Tibial artery (tissue), 4 donors: ENCODE measurements around the gene SLC24A3.
A peak's percentile ranks its signal among the peaks of the same experiment; 100 is the strongest.

Experiments used
- DNase-seq, 2 donors: peaks; one replicate each; pipeline ENCODE4 v3.0.0-alpha.2; 2019
- H3K27ac ChIP-seq, 2 donors: fragments of 200-600 bp; sonication (generic) in 1 of 2; 1 replicate in 1 of 2; 2 replicates in 1 of 2; pipeline ENCODE4 v1.5.1; 2018 to 2019; ENCODE audit warnings: mild to moderate bottlenecking in 1 of 2
- H3K27me3 ChIP-seq, 2 donors: fragments of 200-600 bp; sonication (generic) in 1 of 2; one replicate each; pipeline versions ENCODE4 v1.5.1 to v1.6.0; 2016 to 2019
- H3K36me3 ChIP-seq, 3 donors: fragments of 200-600 bp; sonication (generic) in 2 of 3; one replicate each; pipeline ENCODE4 v1.5.1; 2016 to 2019; ENCODE audit warnings: mild to moderate bottlenecking in 2 of 3
- H3K4me1 ChIP-seq, 4 donors: fragments of 200-600 bp; sonication (generic) in 2 of 4; 1 replicate in 3 of 4; 2 replicates in 1 of 4; pipeline ENCODE4 v1.5.1; 2016 to 2019
- H3K4me3 ChIP-seq, 2 donors: fragments of 200-600 bp; sonication (generic) in 1 of 2; 1 replicate in 1 of 2; 2 replicates in 1 of 2; pipeline ENCODE4 v1.5.1; 2018 to 2019; ENCODE audit warnings: mild to moderate bottlenecking in 2 of 2
- H3K9me3 ChIP-seq, 3 donors: fragments of 200-600 bp; sonication (generic) in 1 of 3; one replicate each; pipeline ENCODE4 v1.5.1; 2016 to 2019
- CTCF ChIP-seq, 2 experiments: fragments of 200-600 bp in 1 of 2; fragments of 450-650 bp in 1 of 2; IDR thresholded peaks; one replicate each; pipeline ENCODE4 v1.5.1; 2017 to 2019; ENCODE audit warnings: antibody characterized with exemption in 2 of 2, mild to moderate bottlenecking in 1 of 2, moderate library complexity in 1 of 2
- intact Hi-C: fragments of 100-400 bp; cut with DNase I; formaldehyde crosslinking; loops from one replicate; pipeline ENCODE4 v1.15.0; 2023; ENCODE audit warnings: low total_unique reads

Gene SLC24A3

DNA sequence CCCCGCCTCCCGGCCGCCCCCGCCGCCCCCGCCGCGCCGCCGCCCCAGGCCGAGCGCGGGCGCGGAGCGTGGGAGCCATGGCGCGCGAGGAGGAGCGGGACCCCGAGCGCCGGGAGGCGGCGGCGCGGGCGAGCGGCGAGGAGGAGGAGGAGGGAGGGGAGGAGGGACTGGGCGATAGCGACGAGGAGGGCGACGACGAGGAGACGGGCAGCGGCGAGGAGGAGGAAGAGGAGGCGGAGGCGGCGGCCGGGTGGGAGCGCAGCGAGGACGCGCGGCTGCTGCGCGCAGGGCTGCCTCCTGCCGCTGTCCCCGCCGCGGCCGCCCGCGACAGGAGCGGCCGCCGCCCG lies at the start of gene SLC24A3:
TSS of gene SLC24A3 (plus strand) at position 174 of the 347 bp plus-strand sequence.
- H3K9me3 ChIP-seq = no peaks in the 10 kb centered on the region
- TF ChIP-seq CTCF (IDR thresholded peaks at IDR 0.05) = no peak
- H3K27me3 ChIP-seq = no peaks in the 10 kb centered on the region
- DNase-seq = no peak
- intact Hi-C loops = loop anchor here (5.0 kb wide), 1 partner anchor 285 kb away; no protein-coding TSS in a partner anchor
- peaks cover 0 to 51% (median 27%) of the 10 kb centered on the region in 4 donors for H3K4me1 ChIP-seq
- peak within 1 kb of the TSS; percentile 79 to 84 for H3K27ac ChIP-seq
- no peaks in the 10 kb centered on the region for H3K36me3 ChIP-seq
- peak within 1 kb of the TSS; percentile 80 to 81 for H3K4me3 ChIP-seq

- DNase-seq = no peak
- intact Hi-C loops = loop anchor here (10.0 kb wide), 1 partner anchor 235 kb away; no protein-coding TSS in a partner anchor
- no peak for TF ChIP-seq CTCF (IDR thresholded peaks at IDR 0.05)
- Histone ChIP-seq H3K36me3 (no peaks in the 10 kb centered on the region), H3K9me3 (peaks cover 0 to 11% (median 9%) of the 10 kb centered on the region in 3 donors), H3K27ac (no peak overlapping the region), H3K4me1 (no peaks in the 10 kb centered on the region), H3K4me3 (no peak overlapping the region), H3K27me3 (no peaks in the 10 kb centered on the region)
Measured at GRCh38 chr20:19170148-19170547, 42.3 kb upstream of the SLC24A3 start.

DNA sequence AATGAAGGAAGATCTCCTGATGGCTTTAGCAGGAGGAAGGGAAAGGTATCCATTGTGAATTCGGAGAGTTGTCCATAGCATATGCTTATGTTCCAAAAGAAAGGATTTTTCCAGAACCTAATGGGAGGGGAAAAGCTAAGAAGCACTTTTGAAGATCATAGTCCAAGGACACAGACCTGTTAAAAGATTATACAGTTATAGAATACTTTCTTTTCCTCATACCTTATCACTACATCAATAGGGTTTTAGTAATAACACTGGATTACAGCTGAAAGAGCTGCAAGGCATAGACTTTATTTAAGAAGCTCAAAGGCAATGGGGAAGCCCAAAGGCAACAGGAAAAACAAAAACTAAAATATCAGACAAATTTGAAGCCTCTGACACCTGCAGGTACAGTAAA lies 39.8 kb upstream of the SLC24A3 start:
- no peak overlapping the region for H3K27ac ChIP-seq
- H3K27me3 ChIP-seq = no peaks in the 10 kb centered on the region
- peaks cover 0 to 3% (median under 1%) of the 10 kb centered on the region in 3 donors for H3K9me3 ChIP-seq
- no peaks in the 10 kb centered on the region for H3K36me3 ChIP-seq
- intact Hi-C loops = loop anchor here (10.0 kb wide), 1 partner anchor 238 kb away; no protein-coding TSS in a partner anchor
- DNase-seq = no peak
- H3K4me3 ChIP-seq = no peak overlapping the region
- no peak for TF ChIP-seq CTCF (IDR thresholded peaks at IDR 0.05)
- H3K4me1 ChIP-seq = no peaks in the 10 kb centered on the region

GRCh38 chr20:19176470-19177052 lies 35.9 kb upstream of the SLC24A3 start:
- no peaks in the 10 kb centered on the region for H3K36me3 ChIP-seq
- no peak overlapping the region for H3K4me3 ChIP-seq
- DNase-seq = no peak
- H3K27ac ChIP-seq = no peak overlapping the region
- intact Hi-C loops = loop anchor here (10.0 kb wide), 1 partner anchor 242 kb away; no protein-coding TSS in a partner anchor
- H3K9me3 ChIP-seq = no peaks in the 10 kb centered on the region
- TF ChIP-seq CTCF (IDR thresholded peaks at IDR 0.05) = no peak
- no peaks in the 10 kb centered on the region for H3K27me3 ChIP-seq
- no peaks in the 10 kb centered on the region for H3K4me1 ChIP-seq

- H3K27ac ChIP-seq = no peak overlapping the region
- intact Hi-C loops = no loop called here
Measured at GRCh38 chr20:19181552-19181951, 30.9 kb upstream of the SLC24A3 start.

More at GRCh38 chr20:19181552-19181951, 30.9 kb upstream of the SLC24A3 start:
- no peaks in the 10 kb centered on the region for H3K9me3 ChIP-seq
- no peaks in the 10 kb centered on the region for H3K36me3 ChIP-seq
- DNase-seq = no peak
- no peak for TF ChIP-seq CTCF (IDR thresholded peaks at IDR 0.05)
- no peaks in the 10 kb centered on the region for H3K4me1 ChIP-seq
- H3K27me3 ChIP-seq = no peaks in the 10 kb centered on the region
- no peak overlapping the region for H3K4me3 ChIP-seq
